HL-60 (cell line): ENCODE measurements around the gene FLYWCH1.
"Not testable (repeated sequence)": the region's sequence is repeated elsewhere in the genome, so short reads cannot be mapped to it uniquely, and the experiment has no call there.

ENCODE experiments used
- DNase-seq, 2 experiments: peaks; one replicate each; pipeline ENCODE4 v3.0.0-alpha.2; 2010 to 2020; ENCODE audit warnings: low read depth in 1 of 2, low spot score in 1 of 2
- H3K27ac ChIP-seq: fragments of 250-450 bp; sonication (Bioruptor Pico); replicated peaks from 2 replicates; pipeline ENCODE4 v1.5.1; 2020; ENCODE audit warnings: mild to moderate bottlenecking, moderate library complexity
- H3K27me3 ChIP-seq: fragments of 250-450 bp; sonication (Bioruptor Pico); 2 replicates; pipeline ENCODE4 v1.5.1; 2021; ENCODE audit warnings: mild to moderate bottlenecking, moderate library complexity; ENCODE audit not compliant: insufficient read depth, poor library complexity, severe bottlenecking
- H3K4me3 ChIP-seq: replicated peaks from 2 replicates; pipeline ENCODE4 v1.5.1; 2011; ENCODE audit warnings: mild to moderate bottlenecking, control low read depth, low read length; ENCODE audit not compliant: insufficient read depth
- CTCF ChIP-seq: IDR thresholded peaks from one replicate; pipeline ENCODE4 v1.5.1; 2011; ENCODE audit warnings: low read length, control low read depth, inconsistent platforms; ENCODE audit not compliant: insufficient read depth
- GABPA ChIP-seq: IDR thresholded peaks from 2 replicates; pipeline ENCODE4 v1.6.1; 2012; ENCODE audit warnings: low read depth
- POLR2AphosphoS5 ChIP-seq: IDR thresholded peaks from 2 replicates; pipeline ENCODE4 v1.6.1; 2012; ENCODE audit warnings: low read depth
- REST ChIP-seq: IDR thresholded peaks from 2 replicates; pipeline ENCODE4 v1.6.1; 2012; ENCODE audit warnings: low read depth; ENCODE audit not compliant: insufficient replicate concordance
- SPI1 ChIP-seq: IDR thresholded peaks from 2 replicates; pipeline ENCODE4 v1.6.1; 2012; ENCODE audit warnings: low read depth, mild to moderate bottlenecking, borderline replicate concordance

The FLYWCH1 gene

GRCh38 chr16:2938206-2938605, 26.5 kb downstream of the FLYWCH1 start:
- no peak overlapping the region for H3K27ac ChIP-seq
- no peak for DNase-seq
- no peak for TF ChIP-seq REST
- no peak for TF ChIP-seq POLR2AphosphoS5
- H3K27me3 ChIP-seq: no peaks in the 10 kb centered on the region
- H3K4me3 ChIP-seq: no peak overlapping the region

- no peaks in the 10 kb centered on the region for H3K27me3 ChIP-seq
- TF ChIP-seq REST: no peak
- no peak for TF ChIP-seq GABPA
- no peak for TF ChIP-seq POLR2AphosphoS5
- no peak for TF ChIP-seq CTCF
- no peak for TF ChIP-seq SPI1
- DNase-seq: no peak
- H3K4me3 ChIP-seq: no peak overlapping the region
- no peak overlapping the region for H3K27ac ChIP-seq
Observed at GRCh38 chr16:2939968-2940367, 28.2 kb downstream of the FLYWCH1 start.

GRCh38 chr16:2942045-2942444, 30.3 kb downstream of the FLYWCH1 start:
- TF ChIP-seq REST (no peak), GABPA (no peak), SPI1 (no peak), CTCF (no peak), POLR2AphosphoS5 (no peak)
- no peak overlapping the region for H3K27ac ChIP-seq

GRCh38 chr16:2943716-2944115, 32.0 kb downstream of the FLYWCH1 start:
- H3K27me3 ChIP-seq, DNase-seq, H3K27ac ChIP-seq: not testable (repeated sequence)

More at GRCh38 chr16:2942045-2942444, 30.3 kb downstream of the FLYWCH1 start:
- no peaks in the 10 kb centered on the region for H3K27me3 ChIP-seq
- DNase-seq: no peak
- H3K4me3 ChIP-seq: no peak overlapping the region

More at GRCh38 chr16:2943716-2944115, 32.0 kb downstream of the FLYWCH1 start:
- not testable (repeated sequence) for H3K4me3 ChIP-seq
